Mammary epithelial cell (primary cell): Measurements from ENCODE around the gene ACSL6.

Source experiments
- CTCF ChIP-seq, 2 donors: IDR thresholded peaks in 1 of 2; conservative IDR thresholded peaks in 1 of 2; 2 replicates each; pipeline ENCODE4 v1.5.1; 2011 to 2012; ENCODE audit warnings: inconsistent platforms in 2 of 2, low read length in 2 of 2, mild to moderate bottlenecking in 2 of 2, control low read depth in 1 of 2, low read depth in 1 of 2; ENCODE audit not compliant: insufficient read depth in 1 of 2; ENCODE audit errors: extremely low read depth in 1 of 2
- EZH2 ChIP-seq: IDR thresholded peaks from 2 replicates; pipeline ENCODE4 v1.6.1; 2012; ENCODE audit warnings: low read length, inconsistent platforms, borderline replicate concordance

- TF ChIP-seq CTCF (conservative IDR thresholded peaks at IDR 0.05 in 1 of 2, IDR thresholded peaks at IDR 0.05 in 1 of 2; ENCODE audit: extremely low read depth in 1 of 2, insufficient read depth in 1 of 2, low read depth in 1 of 2, low read length in 2 of 2) (no peak), EZH2 (no peak)
Observed at GRCh38 chr5:131977212-131977604, 34.2 kb downstream of the ACSL6 start.
